Dendritic cell treated with granulocyte-macrophage colony-stimulating factor and Interleukin-4, amounts not matched to agents 40 ng/mL and 50 ng/mL, for 4 days (primary cell): ENCODE results near the gene SYNE3.

Experiments used
- H3K27ac Mint-ChIP-seq: one replicate; pipeline ENCODE4 v1.8.0; 2022; ENCODE audit warnings: mild to moderate bottlenecking, mixed read lengths
- H3K27me3 Mint-ChIP-seq: one replicate; pipeline ENCODE4 v1.8.0; 2022; ENCODE audit warnings: mild to moderate bottlenecking, mixed read lengths
- H3K36me3 Mint-ChIP-seq: one replicate; pipeline ENCODE4 v1.8.0; 2022; ENCODE audit warnings: low read depth, mixed read lengths
- H3K4me1 Mint-ChIP-seq: one replicate; pipeline ENCODE4 v1.8.0; 2022; ENCODE audit warnings: low read depth, mixed read lengths
- H3K4me3 Mint-ChIP-seq: one replicate; pipeline ENCODE4 v1.8.0; 2022; ENCODE audit warnings: mild to moderate bottlenecking, moderate library complexity, mixed read lengths
- H3K9me3 Mint-ChIP-seq: one replicate; pipeline ENCODE4 v1.8.0; 2022; ENCODE audit warnings: mixed read lengths
- intact Hi-C: fragments of 100-400 bp; cut with micrococcal nuclease; formaldehyde crosslinking; loops from one replicate; pipeline ENCODE4 v1.15.0; 2022

SYNE3 gene, protein sequence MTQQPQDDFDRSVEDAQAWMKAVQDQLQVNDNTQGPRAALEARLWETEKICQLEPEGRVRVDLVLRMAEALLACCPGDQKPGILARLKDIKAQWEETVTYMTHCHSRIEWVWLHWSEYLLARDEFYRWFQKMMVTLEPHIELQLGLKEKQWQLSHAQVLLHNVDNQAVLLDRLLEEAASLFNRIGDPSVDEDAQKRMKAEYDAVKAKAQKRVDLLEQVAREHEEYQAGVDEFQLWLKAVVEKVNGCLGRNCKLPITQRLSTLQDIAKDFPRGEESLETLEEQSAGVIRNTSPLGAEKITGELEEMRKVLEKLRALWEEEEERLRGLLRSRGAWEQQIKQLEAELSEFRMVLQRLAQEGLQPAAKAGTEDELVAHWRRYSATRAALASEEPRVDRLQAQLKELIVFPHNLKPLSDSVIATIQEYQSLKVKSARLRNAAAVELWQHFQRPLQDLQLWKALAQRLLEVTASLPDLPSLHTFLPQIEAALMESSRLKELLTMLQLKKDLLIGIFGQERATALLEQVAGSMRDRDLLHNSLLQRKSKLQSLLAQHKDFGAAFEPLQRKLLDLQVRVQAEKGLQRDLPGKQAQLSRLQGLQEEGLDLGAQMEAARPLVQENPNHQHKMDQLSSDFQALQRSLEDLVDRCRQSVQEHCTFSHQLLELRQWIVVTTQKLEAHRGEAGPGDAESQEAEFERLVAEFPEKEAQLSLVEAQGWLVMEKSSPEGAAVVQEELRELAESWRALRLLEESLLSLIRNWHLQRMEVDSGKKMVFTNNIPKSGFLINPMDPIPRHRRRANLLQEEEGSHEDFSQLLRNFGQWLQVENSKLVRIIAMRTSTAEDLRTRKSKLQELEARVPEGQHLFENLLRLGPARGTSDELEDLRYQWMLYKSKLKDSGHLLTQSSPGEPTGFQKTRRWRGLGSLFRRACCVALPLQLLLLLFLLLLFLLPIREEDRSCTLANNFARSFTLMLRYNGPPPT

DNA sequence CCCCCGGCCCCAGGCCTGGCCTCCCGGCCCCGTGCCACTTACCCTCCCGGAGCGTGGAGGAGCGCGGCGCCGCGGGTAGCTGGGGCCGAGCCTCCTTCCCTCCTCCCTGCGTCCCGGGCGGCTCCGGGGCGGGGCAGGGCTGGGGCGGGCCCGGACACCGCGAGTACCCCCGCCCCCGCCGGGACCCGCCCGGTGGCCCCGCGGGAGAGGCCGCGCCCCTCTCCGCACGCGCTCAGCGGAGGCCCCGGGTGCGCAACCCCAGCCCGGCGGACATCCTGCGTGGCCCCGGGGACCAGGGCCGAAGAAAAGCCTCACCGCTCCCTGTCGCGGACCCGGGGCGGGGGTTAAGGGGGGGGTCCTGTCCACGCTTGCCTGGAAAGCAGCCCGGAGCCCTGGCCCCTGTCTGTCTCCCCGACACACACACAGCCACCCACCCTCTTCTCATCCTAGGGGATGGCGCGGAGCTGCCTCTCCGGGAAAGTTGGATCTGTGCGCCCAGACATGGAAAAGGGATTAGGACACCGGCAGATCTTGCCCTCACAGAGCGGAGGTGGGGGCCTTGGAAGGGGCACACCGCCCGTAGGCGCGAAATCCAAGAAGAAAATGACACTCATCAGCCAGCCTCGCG is at the start of gene SYNE3:
Gene SYNE3 (minus strand): TSS at position 97 of the 628 bp plus-strand sequence. CDS start 40,829 bp downstream, outside the sequence.
- Mint-ChIP-seq H3K9me3 (no peaks in the 10 kb centered on the region), H3K27ac (peak within 1 kb of the TSS; percentile 91), H3K27me3 (no peaks in the 10 kb centered on the region), H3K4me3 (peak within 1 kb of the TSS; percentile 82), H3K36me3 (peaks cover 18% of the 10 kb centered on the region), H3K4me1 (peaks cover 72% of the 10 kb centered on the region)
- intact Hi-C loops, result loop anchor here (1.0 to 10.0 kb wide), 2 partner anchors 9 to 848 kb away; partner anchors contain the start of genes ATG2B and GSKIP

DNA sequence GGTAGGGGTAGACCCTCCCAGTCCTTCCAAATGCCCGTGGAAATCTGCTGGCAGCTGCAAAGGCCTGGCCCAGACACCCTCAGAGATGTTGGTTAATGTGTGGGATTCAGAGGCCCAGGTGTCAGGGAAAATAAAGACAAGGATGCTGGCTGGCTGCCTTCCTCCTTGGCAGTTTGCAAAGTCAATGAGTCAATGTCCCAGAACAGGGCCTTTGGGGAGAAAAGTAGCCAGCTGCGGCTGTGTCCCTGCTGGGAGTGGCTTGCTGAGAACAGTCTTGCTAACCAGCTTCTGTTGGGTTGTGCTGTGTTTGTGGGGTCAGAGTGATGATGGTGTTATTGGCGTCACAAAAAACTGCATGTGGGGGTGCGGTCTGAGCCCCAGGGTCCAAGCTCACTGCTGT is 47.6 kb upstream of the SYNE3 start:
- no peaks in the 10 kb centered on the region for H3K9me3 Mint-ChIP-seq
- intact Hi-C loops, result loop anchor here (5.0 kb wide), 2 partner anchors 118 to 858 kb away; no protein-coding TSS in a partner anchor

DNA sequence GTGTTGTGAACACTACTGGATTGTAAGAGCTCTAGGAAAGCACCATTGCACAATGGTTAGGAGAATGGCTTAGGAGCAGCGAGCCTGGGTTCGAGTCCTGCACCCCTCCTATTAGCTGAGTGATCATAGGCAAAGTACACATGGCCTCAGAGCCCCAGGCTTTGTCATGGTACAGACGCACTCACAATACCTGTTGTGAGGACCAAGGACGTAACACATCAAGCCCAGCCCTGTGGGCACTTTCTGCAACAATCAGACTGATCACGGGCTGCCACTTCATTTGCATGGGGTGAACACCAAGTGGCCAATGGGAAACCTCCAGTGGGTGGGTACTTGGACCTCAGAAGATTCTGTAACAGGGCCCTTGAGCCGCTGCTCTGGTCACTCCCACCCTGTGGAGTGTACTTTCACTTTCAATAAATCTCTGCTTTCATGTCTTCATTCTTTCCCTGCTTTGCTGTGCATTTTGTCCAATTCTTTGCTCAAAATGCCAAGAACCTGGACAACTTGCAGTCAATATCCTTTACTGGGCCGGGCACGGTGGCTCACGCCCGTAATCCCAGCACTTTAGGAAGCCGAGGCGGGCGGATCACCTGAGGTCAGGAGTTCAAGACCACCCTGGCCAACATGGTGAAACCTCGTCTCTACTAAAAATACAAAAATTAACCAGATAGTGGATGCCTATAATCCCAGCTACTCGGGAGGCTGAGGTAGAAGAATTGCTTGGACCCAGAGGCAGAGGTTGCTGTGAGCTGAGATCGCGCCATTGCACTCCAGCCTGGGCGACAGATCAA is 46.6 kb upstream of the SYNE3 start:
- intact Hi-C loops, result loop anchor here (2.0 to 5.0 kb wide), 3 partner anchors 119 to 859 kb away; no protein-coding TSS in a partner anchor
- H3K4me1 Mint-ChIP-seq, result no peaks in the 10 kb centered on the region
- no peaks in the 10 kb centered on the region for H3K36me3 Mint-ChIP-seq
- H3K4me3 Mint-ChIP-seq, result no peak overlapping the region
- H3K27me3 Mint-ChIP-seq, result peaks cover 15% of the 10 kb centered on the region
- no peaks in the 10 kb centered on the region for H3K9me3 Mint-ChIP-seq
- no peak overlapping the region for H3K27ac Mint-ChIP-seq

More for the DNA sequence above, 47.6 kb upstream of the SYNE3 start:
- H3K27me3 Mint-ChIP-seq, result peaks cover 15% of the 10 kb centered on the region
- H3K4me1 Mint-ChIP-seq, result no peaks in the 10 kb centered on the region
- no peak overlapping the region for H3K4me3 Mint-ChIP-seq
- H3K27ac Mint-ChIP-seq, result no peak overlapping the region
- H3K36me3 Mint-ChIP-seq, result no peaks in the 10 kb centered on the region

DNA sequence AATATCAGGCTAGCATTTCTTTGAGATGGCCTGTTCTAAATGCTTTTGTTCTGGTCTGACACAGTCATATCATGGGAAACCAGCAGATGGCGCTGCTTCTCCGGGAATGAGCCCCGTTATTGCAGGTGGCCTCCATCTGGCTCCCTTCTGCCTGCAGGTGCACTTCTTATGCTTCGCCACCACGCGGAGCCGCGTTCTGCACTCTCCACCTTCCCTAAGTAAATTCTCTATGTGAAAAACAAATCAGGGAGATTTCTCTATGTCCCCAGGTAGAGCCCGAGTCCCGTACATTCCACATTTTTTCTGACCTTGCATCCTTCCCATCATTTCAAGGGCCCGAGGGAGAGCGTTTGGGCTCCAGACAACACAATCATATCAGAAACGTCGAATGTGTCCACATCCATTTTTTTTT is 44.6 kb upstream of the SYNE3 start:
- Mint-ChIP-seq H3K4me3 (no peak overlapping the region), H3K9me3 (no peaks in the 10 kb centered on the region), H3K4me1 (no peaks in the 10 kb centered on the region), H3K27me3 (peaks cover 12% of the 10 kb centered on the region), H3K27ac (no peak overlapping the region), H3K36me3 (no peaks in the 10 kb centered on the region)
- intact Hi-C loops, result loop anchor here (1.0 to 5.0 kb wide), 3 partner anchors 121 to 861 kb away; no protein-coding TSS in a partner anchor

DNA sequence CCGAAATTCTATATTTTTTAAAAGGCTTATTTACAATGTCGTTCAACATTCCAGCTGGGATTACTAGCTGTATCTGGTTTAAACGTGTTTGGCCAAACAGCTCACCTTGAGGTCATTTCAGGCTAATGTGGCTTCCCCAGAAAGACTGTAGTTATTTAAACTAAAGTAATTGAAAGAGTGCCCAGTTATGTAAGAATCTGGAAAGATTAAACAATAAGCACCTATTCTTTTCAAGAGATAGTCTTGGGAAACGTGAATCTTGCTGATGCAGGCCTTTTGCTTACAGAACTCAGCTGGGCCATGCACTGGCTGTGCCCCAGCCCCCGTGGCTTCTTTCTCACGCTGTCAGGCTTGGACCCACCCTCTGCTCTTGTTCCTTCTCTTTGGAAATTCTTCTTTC is 42.8 kb upstream of the SYNE3 start:
- H3K4me3 Mint-ChIP-seq, result no peak overlapping the region
- peaks cover 12% of the 10 kb centered on the region for H3K27me3 Mint-ChIP-seq
- intact Hi-C loops, result no loop called here
- H3K36me3 Mint-ChIP-seq, result no peaks in the 10 kb centered on the region
- H3K9me3 Mint-ChIP-seq, result no peaks in the 10 kb centered on the region
- no peaks in the 10 kb centered on the region for H3K4me1 Mint-ChIP-seq
- no peak overlapping the region for H3K27ac Mint-ChIP-seq

DNA sequence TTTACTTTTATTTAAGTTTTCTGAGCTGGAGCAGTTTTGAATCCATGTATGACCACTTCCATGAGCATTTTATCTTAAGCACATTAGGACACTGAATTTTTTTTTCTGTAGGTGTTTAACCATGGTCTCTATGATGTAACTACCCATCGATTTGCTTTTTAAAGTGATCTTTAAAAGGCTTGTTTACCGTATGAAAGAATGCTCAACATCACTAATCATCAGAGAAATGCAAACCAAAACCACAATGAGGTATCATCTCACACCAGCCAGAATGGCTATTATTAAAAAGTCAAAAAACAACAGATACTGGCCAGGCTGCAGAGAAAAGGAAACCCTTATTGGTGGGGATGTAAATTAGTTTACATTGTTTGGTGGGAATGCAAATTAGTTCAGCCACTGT is 41.4 kb upstream of the SYNE3 start:
- peaks cover 12% of the 10 kb centered on the region for H3K27me3 Mint-ChIP-seq
- H3K27ac Mint-ChIP-seq, result no peak overlapping the region
- no peaks in the 10 kb centered on the region for H3K36me3 Mint-ChIP-seq
- H3K9me3 Mint-ChIP-seq, result no peaks in the 10 kb centered on the region
- intact Hi-C loops, result no loop called here
- no peak overlapping the region for H3K4me3 Mint-ChIP-seq
- H3K4me1 Mint-ChIP-seq, result no peaks in the 10 kb centered on the region

DNA sequence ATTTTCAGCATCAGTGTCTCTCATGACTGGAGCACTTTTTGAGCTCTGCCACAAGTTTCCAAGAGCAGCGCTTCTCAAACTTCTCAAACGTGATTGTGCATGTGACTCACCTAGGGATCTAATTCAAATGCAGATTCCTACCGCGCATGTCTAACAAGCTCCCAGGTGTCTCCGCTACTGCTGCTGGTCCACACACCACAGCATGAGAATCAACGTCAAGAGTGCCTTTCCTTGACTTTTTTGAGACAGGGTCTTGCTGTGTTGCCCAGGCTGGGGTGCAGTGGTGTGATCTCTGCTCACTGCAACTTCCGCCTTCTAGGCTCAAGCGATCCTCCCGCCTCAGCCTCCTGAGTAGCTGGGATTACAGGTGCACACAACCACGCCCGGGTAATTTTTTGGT is 40.8 kb upstream of the SYNE3 start:
- Mint-ChIP-seq H3K4me3 (no peak overlapping the region), H3K27me3 (peaks cover 10% of the 10 kb centered on the region), H3K9me3 (no peaks in the 10 kb centered on the region), H3K4me1 (no peaks in the 10 kb centered on the region), H3K27ac (no peak overlapping the region), H3K36me3 (no peaks in the 10 kb centered on the region)
- intact Hi-C loops, result no loop called here

DNA sequence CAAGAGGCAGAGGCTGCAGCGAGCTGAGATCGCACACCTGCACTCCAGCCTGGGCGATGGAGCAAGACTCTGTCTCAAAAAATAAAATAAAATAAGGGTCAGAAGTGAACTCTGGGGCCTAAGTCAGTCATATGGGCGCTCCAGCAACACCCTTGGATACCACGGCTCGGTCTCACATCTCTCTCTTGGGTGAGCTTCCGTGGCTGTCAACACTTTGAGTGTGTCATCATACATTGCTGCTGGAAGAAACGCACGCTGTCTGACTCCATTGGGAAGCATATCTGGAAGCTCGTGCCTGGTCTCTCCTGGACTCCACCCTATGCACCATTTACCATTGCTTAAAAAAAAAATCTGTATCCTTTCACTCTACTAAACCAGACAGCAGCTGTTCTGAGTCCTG is 38.6 kb upstream of the SYNE3 start:
- Mint-ChIP-seq H3K4me1 (no peaks in the 10 kb centered on the region), H3K27me3 (no peaks in the 10 kb centered on the region), H3K9me3 (no peaks in the 10 kb centered on the region), H3K4me3 (no peak overlapping the region), H3K27ac (no peak overlapping the region), H3K36me3 (no peaks in the 10 kb centered on the region)
- intact Hi-C loops, result no loop called here

DNA sequence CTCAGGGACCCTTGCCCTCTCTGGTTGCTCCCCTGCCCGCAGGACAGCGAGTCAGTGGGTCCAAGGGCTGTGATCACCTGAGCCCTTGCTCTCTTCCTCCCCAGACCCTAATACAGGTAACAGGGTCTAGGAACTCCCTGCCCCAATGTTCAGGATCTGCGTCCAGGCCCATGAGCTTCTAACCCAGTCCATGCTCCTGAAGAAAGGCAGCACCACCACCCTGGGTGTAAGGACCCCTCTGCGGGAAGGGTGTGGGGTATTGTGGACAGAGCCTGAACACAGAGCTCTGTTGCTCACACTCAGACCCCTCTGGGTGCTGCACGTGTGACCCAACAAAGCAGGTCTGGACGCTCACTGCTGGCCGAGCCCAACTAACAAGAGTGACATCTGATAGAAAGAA is 36.7 kb upstream of the SYNE3 start:
- Mint-ChIP-seq H3K36me3 (peaks cover 5% of the 10 kb centered on the region), H3K27me3 (no peaks in the 10 kb centered on the region), H3K9me3 (no peaks in the 10 kb centered on the region), H3K4me1 (no peaks in the 10 kb centered on the region), H3K4me3 (no peak overlapping the region), H3K27ac (no peak overlapping the region)
- intact Hi-C loops, result no loop called here

DNA sequence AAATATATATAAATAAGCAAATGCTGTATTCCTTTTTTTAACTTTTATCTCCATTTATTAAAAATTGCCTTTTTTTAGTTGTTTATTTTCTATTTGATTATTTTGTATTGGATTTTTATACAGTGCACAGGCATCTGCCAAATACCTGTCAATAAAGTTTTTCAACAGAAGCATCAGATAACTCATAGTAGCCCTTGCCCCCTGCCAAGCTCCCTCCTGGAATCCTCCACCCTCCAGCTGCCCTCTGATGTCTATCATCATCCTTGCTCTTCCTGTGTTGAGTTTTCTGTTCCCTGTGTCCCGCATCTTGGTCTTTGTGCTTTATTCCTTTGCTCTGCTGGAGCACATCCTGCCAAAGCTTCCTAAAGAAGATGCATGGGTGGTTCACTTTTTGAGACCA is 35.0 kb upstream of the SYNE3 start:
- Mint-ChIP-seq H3K9me3 (no peaks in the 10 kb centered on the region), H3K27me3 (no peaks in the 10 kb centered on the region), H3K36me3 (peaks cover 5% of the 10 kb centered on the region), H3K27ac (no peak overlapping the region), H3K4me1 (no peaks in the 10 kb centered on the region), H3K4me3 (no peak overlapping the region)
- intact Hi-C loops, result no loop called here

DNA sequence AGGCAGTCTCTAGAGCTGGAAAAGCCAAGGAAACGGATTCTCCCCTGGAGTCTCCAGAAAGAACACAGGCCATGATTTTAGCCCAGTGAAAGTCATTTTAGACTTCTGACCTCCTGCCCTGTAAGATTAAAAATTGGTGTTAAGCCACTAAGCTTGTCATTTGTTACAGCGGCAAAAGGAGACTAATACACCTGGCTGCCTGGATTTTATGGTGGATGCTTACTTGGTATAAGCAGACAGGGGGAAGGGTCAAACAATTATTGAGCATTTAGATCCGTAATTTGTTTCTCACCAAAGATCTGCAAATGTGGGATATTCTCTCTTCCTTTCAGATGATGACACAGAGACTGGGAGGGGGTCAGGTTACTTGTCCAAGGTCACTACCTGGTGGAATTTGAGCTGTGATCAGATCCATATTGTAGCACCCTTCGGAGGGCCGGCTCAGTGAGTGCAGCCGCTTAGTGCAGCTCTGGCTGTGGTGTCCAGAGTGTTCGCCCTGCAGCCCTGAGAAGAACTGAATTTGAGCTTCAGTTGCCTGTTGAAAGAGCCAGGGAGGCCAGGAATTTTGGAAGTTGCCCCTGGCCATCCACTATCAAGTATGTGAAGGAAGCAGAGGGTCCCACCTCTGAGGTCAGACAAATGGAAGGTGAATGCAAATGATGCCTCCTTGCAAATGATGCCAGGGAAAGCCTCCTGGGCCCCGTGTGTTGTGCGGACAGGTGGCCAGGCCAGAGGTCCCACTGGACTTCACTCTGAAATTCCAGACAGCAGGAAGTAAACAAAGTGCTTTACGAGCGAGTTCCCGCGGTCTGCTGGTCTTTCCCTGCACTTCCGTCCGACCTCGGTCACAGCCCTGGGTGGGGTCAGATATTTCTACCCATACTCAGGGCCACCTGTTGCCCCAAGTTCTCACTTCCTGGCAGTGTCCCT is 33.5 kb upstream of the SYNE3 start:
- intact Hi-C loops, result no loop called here
- H3K27me3 Mint-ChIP-seq, result no peaks in the 10 kb centered on the region
- H3K36me3 Mint-ChIP-seq, result peaks cover 8% of the 10 kb centered on the region
- H3K4me3 Mint-ChIP-seq, result no peak overlapping the region
- H3K9me3 Mint-ChIP-seq, result no peaks in the 10 kb centered on the region
- peaks cover 6% of the 10 kb centered on the region for H3K4me1 Mint-ChIP-seq
- no peak overlapping the region for H3K27ac Mint-ChIP-seq

DNA sequence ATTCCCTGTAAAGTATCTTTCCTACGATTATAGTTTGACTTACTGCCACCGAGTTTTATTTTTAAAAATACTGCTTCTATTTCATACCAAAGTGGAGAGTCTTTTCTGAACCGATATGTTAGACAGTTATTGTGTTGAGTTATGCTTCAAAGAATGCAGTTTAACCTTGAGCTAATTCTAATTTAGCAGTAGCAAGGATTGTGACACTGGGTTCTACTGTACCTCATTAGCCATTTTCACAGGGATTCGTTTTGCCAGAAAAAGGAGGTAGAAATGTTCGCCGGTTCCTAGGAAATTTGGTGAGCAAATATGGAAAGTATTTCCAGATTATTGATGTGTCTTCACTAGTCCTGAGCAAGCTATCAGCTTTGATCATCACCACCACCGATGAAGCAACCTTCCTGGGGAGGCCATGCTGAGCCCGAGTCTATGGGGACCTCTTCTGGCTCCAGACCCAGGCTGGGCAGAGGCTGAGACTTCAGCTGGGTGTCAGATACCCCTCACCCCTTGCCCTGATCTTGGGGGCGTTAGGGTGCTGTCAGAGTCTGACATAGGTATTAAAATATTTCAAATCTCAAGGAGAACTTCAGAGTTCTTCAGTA is 32.0 kb upstream of the SYNE3 start:
- peaks cover 13% of the 10 kb centered on the region for H3K4me1 Mint-ChIP-seq
- no peak overlapping the region for H3K4me3 Mint-ChIP-seq
- no peaks in the 10 kb centered on the region for H3K27me3 Mint-ChIP-seq
- no peaks in the 10 kb centered on the region for H3K9me3 Mint-ChIP-seq
- peaks cover 23% of the 10 kb centered on the region for H3K36me3 Mint-ChIP-seq
- intact Hi-C loops, result no loop called here
- H3K27ac Mint-ChIP-seq, result no peak overlapping the region
